Activated naive CD4-positive, alpha-beta T cell treated with anti-CD3 and anti-CD28 coated beads, Interleukin-2, amount 50 U/mL, for 24 hours (primary cell): ENCODE results near the gene GRN.

Source experiments
- H3K27ac Mint-ChIP-seq: one replicate; pipeline ENCODE4 v1.8.0; 2021; ENCODE audit warnings: mild to moderate bottlenecking, mixed read lengths
- H3K27me3 Mint-ChIP-seq: one replicate; pipeline ENCODE4 v1.8.0; 2021; ENCODE audit warnings: mixed read lengths
- H3K36me3 Mint-ChIP-seq: one replicate; pipeline ENCODE4 v1.8.0; 2021; ENCODE audit warnings: mixed read lengths
- H3K4me1 Mint-ChIP-seq: one replicate; pipeline ENCODE4 v1.8.0; 2021; ENCODE audit warnings: mixed read lengths
- H3K4me3 Mint-ChIP-seq: one replicate; pipeline ENCODE4 v1.8.0; 2021; ENCODE audit warnings: mild to moderate bottlenecking, mixed read lengths
- H3K9me3 Mint-ChIP-seq: one replicate; pipeline ENCODE4 v1.8.0; 2021; ENCODE audit warnings: mixed read lengths

The GRN gene

GRCh38 chr17:44394833-44395232 is 49.7 kb downstream of the GRN start:
- H3K9me3 Mint-ChIP-seq = no peaks in the 10 kb centered on the region
- H3K27ac Mint-ChIP-seq = no peak overlapping the region
- peaks cover 6% of the 10 kb centered on the region for H3K4me1 Mint-ChIP-seq
- no peaks in the 10 kb centered on the region for H3K27me3 Mint-ChIP-seq
- H3K4me3 Mint-ChIP-seq = no peak overlapping the region
- H3K36me3 Mint-ChIP-seq = peaks cover 10% of the 10 kb centered on the region

GRCh38 chr17:44396946-44397345 is 51.8 kb downstream of the GRN start:
- H3K9me3 Mint-ChIP-seq = no peaks in the 10 kb centered on the region
- no peak overlapping the region for H3K27ac Mint-ChIP-seq
- H3K27me3 Mint-ChIP-seq = no peaks in the 10 kb centered on the region
- H3K4me1 Mint-ChIP-seq = peaks cover 6% of the 10 kb centered on the region
- H3K36me3 Mint-ChIP-seq = peaks cover 17% of the 10 kb centered on the region
- no peak overlapping the region for H3K4me3 Mint-ChIP-seq

GRCh38 chr17:44397479-44398440 is 52.7 kb downstream of the GRN start:
- Mint-ChIP-seq H3K9me3 (no peaks in the 10 kb centered on the region), H3K36me3 (peaks cover 19% of the 10 kb centered on the region), H3K4me3 (no peak overlapping the region), H3K27me3 (no peaks in the 10 kb centered on the region), H3K27ac (peak overlapping the region; percentile 65), H3K4me1 (peaks cover 6% of the 10 kb centered on the region)

GRCh38 chr17:44398692-44399691 is 53.9 kb downstream of the GRN start:
- Mint-ChIP-seq H3K9me3 (no peaks in the 10 kb centered on the region), H3K4me3 (no peak overlapping the region), H3K27ac (no peak overlapping the region), H3K27me3 (no peaks in the 10 kb centered on the region), H3K4me1 (no peaks in the 10 kb centered on the region), H3K36me3 (peaks cover 21% of the 10 kb centered on the region)

GRCh38 chr17:44400226-44400847 is 55.2 kb downstream of the GRN start:
- H3K27ac Mint-ChIP-seq = no peak overlapping the region
- H3K4me3 Mint-ChIP-seq = no peak overlapping the region
- H3K36me3 Mint-ChIP-seq = peaks cover 23% of the 10 kb centered on the region
- no peaks in the 10 kb centered on the region for H3K27me3 Mint-ChIP-seq
- no peaks in the 10 kb centered on the region for H3K9me3 Mint-ChIP-seq
- H3K4me1 Mint-ChIP-seq = no peaks in the 10 kb centered on the region
